ENCODE measurements around the gene UBALD2. TPM values are rescaled to one million over a fixed set of nuclear protein-coding genes. Genes with fewer than 3 reads are reported as not detected.
A peak's percentile ranks its signal among the peaks of the same experiment; 100 is the strongest.

Gene UBALD2
- total RNA-seq, 4 donors from 2014 or later, result 7.0 to 25.9 (median 13.7) TPM

DNA sequence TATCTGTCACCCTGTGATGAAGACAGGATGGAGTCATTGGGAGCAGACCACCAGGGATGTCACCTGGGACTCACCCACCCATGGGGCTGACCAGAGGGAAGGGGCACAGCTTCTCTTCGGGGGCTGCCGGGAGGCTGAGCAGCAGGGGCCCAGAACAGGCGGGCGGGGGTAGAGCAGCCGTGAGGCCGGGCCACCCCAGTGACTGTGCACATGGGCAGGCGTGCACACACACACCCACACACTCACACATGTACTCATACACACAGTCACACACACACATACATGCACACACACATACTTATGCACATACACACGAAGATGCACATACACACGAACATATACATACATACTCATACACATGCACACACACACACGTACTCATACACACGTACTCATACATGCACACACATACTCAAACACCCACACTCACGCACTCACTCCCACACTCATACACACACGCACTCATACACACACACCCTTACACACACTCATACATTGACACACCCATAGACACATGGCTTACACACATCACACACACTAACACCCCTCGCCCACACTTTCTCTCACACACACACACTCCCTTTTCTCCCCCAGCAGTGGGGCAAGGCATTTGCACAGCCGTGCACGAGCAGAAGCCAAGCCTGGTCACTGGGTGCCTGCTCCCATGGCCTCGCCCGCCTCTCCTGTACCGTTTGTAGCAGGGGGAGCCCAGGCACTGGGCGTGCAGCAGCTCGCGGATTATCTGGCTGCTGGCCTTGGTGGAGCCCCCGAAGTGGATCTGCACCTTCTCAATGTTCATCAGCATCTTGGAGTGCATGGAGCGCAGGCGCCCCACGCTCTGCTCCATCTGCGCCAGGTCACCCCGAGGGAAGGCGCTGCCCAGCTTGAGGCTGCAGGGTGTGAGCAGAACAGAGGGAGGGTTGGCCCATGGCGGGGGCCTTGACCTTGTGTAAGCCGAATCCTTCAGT is 12.4 kb downstream of the UBALD2 start:
- TF ChIP-seq, protein P1, sequence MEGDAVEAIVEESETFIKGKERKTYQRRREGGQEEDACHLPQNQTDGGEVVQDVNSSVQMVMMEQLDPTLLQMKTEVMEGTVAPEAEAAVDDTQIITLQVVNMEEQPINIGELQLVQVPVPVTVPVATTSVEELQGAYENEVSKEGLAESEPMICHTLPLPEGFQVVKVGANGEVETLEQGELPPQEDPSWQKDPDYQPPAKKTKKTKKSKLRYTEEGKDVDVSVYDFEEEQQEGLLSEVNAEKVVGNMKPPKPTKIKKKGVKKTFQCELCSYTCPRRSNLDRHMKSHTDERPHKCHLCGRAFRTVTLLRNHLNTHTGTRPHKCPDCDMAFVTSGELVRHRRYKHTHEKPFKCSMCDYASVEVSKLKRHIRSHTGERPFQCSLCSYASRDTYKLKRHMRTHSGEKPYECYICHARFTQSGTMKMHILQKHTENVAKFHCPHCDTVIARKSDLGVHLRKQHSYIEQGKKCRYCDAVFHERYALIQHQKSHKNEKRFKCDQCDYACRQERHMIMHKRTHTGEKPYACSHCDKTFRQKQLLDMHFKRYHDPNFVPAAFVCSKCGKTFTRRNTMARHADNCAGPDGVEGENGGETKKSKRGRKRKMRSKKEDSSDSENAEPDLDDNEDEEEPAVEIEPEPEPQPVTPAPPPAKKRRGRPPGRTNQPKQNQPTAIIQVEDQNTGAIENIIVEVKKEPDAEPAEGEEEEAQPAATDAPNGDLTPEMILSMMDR (IDR thresholded peaks at IDR 0.05), result no peak
- no peak for DNase-seq (ENCODE audit: low spot score)
- ATAC-seq (ENCODE audit: low FRiP score), result no peak

DNA sequence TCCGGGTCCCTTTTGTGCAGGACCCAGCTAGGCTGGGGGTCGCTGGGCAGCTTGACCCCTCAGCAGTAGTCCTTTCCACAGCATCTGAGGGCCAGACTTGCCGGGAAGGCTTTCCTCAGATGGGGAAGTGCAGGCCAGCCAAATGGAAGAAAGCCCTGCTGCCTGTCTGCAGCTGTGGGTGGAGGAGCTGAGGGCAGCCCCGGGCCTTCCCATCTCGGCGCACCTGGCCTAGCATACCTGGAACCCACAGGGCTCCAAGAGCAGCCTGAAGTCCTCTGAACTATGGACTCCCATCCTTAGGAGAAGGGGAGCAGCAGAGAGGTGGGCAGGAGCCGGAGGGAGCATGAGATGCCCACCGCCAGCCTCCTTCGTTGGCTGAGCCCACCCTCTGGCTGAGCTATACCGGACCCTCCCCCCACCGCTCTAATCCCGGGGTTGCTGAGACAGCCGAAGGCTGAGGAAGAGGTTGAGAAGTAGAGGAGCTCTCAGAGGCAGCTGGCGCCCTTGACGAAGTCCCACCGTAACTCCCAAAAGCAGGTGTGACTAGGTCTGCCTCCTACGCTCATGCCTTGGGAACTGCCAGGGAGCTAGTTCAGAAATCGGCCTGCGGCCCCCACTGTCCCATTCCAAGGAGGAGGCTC is 13.2 kb downstream of the UBALD2 start:
- no peak for DNase-seq (ENCODE audit: low spot score)
- no peak for ATAC-seq (ENCODE audit: low FRiP score)
- TF ChIP-seq, protein P1 (IDR thresholded peaks at IDR 0.05), result no peak

DNA sequence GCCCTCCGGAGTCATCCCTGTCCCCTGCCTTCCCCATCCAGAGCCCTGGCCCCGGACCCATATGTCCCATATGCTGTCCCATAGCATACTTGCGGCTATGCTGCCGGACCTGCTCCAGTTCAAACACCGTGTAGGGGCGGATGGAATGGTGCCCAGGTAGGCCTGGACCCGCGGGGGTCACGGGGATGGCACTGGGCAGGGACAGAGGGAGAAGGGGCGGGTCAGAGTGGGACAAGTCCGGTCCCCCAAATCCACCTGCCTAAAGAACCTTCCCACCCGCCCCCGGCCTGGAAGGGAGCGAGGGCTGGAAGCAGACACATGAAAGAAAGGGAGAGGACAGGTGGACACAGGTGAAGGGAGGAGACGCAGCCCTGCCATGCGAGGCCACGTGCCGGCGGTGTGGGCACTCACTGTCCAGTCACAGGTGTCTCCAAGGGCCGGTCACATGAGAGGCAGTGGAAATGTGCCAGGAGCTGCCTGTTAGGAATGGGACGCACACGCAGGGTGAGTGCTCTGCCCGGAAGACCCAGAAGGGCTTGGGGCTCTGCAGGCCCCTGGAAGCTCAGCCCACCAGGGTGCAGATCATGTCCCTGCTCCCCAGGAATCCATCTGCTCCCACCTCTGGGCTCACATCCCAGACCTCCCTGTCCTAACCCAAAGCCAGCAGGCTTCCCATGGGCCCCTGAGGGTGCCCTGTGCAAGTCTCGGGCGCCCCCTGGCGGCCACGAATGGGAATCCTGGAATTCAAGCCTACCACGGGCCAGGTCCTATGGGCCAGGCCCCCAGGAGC is 14.0 kb downstream of the UBALD2 start:
- TF ChIP-seq, protein P1 (IDR thresholded peaks at IDR 0.05), result peak in 1 of 3 donors; percentile 93
- DNase-seq (ENCODE audit: low spot score) (peak; percentile 91), ATAC-seq (ENCODE audit: low FRiP score) (peak; percentile 61)

DNA sequence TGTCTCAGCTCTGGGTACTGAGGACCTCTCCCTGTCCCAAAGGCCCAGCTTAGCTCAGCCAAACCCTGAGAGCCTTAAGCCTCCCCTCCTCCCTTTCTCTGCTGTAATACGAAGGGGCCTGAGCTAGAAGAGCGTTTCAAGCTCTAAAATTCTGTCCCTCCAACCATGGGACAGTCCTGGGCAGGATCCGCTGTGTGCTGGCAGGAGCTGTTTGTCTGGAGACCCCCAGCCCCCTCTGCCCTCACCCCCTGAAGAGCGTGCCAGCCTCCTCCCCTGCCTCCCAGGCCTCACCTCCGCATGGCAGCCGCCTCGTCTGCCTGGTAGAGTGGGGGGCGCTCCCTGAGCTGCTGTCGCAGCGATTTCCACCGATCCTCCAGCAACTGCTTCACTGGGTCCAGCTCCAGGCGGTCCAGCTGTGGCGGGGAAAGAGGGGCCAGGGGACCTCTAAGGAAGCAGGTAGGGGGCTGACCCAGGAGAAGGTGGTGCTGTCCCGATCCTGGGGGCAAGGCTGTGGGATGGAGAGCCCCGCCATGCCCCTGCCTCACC is 14.7 kb downstream of the UBALD2 start:
- TF ChIP-seq, protein P1 (IDR thresholded peaks at IDR 0.05), result no peak
- DNase-seq (ENCODE audit: low spot score), result no peak
- ATAC-seq (ENCODE audit: low FRiP score), result no peak

DNA sequence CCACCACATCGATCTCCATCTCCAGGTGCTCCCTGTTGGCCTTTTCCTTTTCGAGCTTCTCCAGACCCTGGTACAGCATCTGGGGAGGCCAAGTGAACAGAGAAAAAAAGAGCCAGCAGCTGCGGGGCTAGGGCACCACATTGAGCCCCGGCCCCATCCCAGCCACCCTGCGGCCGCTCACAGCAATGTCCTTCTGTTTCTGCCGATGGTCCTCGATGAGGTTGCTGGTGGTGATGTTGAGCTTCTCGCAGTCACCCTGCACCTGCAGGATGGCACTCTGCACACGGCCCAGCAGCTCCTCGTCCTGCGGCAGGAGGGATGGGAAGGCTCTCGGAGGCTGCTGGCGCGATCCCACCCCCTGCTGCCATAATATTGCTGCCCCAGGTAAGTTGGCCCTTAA is 15.5 kb downstream of the UBALD2 start:
- TF ChIP-seq, protein P1 (IDR thresholded peaks at IDR 0.05), result no peak
- no peak for DNase-seq (ENCODE audit: low spot score)
- no peak for ATAC-seq (ENCODE audit: low FRiP score)

DNA sequence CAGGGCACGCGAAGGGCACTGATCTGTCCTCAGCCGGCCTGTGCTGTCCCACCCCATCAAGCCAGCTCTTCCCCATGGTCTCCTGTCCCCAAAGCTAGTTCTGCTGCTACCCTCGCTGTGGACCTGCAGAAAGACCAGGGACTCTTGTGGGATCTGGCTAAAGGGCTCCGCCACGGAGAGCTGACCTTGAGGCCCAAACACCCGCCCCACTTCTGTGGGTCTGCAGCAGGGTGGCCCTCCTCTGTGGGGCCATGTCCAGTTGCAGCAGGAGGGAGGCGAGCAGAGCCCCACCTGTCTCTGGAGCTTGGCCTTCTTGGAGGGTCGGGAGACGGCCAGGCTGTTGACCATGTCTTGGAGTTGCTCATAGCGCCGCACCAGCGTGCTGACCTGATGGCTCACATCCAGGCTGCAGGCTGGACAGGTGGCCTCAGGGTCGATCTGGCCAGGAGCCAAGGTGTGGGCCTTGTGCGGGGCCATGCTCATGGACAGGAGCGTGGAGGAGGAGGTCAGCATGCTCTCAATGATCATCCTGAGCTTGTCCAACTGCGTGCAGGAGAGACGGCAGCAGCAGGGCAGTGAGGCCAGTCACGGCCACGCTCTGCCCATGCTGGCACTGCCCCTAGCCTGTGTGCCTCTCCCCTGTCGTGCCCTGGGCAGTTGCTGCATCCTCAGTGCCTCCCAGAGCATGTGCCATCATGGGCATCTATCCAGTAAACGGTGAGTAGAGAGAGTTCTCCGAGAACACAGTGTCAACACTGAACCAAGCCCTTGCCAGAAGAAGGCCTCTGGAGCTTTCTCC is 16.6 kb downstream of the UBALD2 start:
- TF ChIP-seq, protein P1 (IDR thresholded peaks at IDR 0.05), result no peak
- DNase-seq (ENCODE audit: low spot score) (no peak), ATAC-seq (ENCODE audit: low FRiP score) (no peak)
